Measurements from ENCODE around the gene CDK4.

CDK4 gene

GRCh38 chr12:57708296-57708695 is 43.8 kb downstream of the CDK4 start:
- H3F3A ChIP-seq (ENCODE audit: insufficient read depth, low read length) = no peaks in the 10 kb centered on the region
- no peak overlapping the region for H2AFZ ChIP-seq (ENCODE audit: low read length)
- H4K20me1 ChIP-seq (ENCODE audit: insufficient read depth, low read length) = no peaks in the 10 kb centered on the region
- no peaks in the 10 kb centered on the region; the same call in 1 of the 2 replicates for H3K36me3 ChIP-seq (replicated peaks; ENCODE audit: insufficient read depth, low read length)
- no peaks in the 10 kb centered on the region for H3K4me1 ChIP-seq (ENCODE audit: low read length)
- H3K79me2 ChIP-seq (ENCODE audit: low read length) = no peaks in the 10 kb centered on the region
- H3K27me3 ChIP-seq (replicated peaks; ENCODE audit: insufficient read depth, low read length) = no peaks in the 10 kb centered on the region
- TF ChIP-seq EZH2phosphoT487 (IDR thresholded peaks at IDR 0.05; ENCODE audit: low read length) = no peak
- TF ChIP-seq EZH2 (optimal IDR thresholded peaks at IDR 0.05; ENCODE audit: low read depth, low read length) = no peak
- TF ChIP-seq CTCF (IDR thresholded peaks at IDR 0.05; ENCODE audit: low read length) = no peak
- DNase-seq = no peak
- H3K9ac ChIP-seq (ENCODE audit: low read length) = no peak overlapping the region
- H3K9me2 ChIP-seq (replicated peaks; ENCODE audit: insufficient read depth, low read length) = no peaks in the 10 kb centered on the region
- no peaks in the 10 kb centered on the region for H3K9me3 ChIP-seq (replicated peaks; ENCODE audit: insufficient read depth, low read length)
- no peak overlapping the region for H3K27ac ChIP-seq (ENCODE audit: low read length)
- no peak overlapping the region for H3K4me2 ChIP-seq (ENCODE audit: low read depth, low read length)
- H3K4me3 ChIP-seq (ENCODE audit: low read length) = no peak overlapping the region

- Histone ChIP-seq H3K27ac (ENCODE audit: low read length) (no peak overlapping the region), H3K4me1 (ENCODE audit: low read length) (no peaks in the 10 kb centered on the region), H4K20me1 (ENCODE audit: insufficient read depth, low read length) (no peaks in the 10 kb centered on the region), H3K27me3 (replicated peaks; ENCODE audit: insufficient read depth, low read length) (no peaks in the 10 kb centered on the region), H3K4me2 (ENCODE audit: low read depth, low read length) (no peak overlapping the region), H3K36me3 (replicated peaks; ENCODE audit: insufficient read depth, low read length) (no peaks in the 10 kb centered on the region; the same call in 1 of the 2 replicates), H2AFZ (ENCODE audit: low read length) (no peak overlapping the region), H3F3A (ENCODE audit: insufficient read depth, low read length) (no peaks in the 10 kb centered on the region), H3K79me2 (ENCODE audit: low read length) (no peaks in the 10 kb centered on the region), H3K9me3 (replicated peaks; ENCODE audit: insufficient read depth, low read length) (no peaks in the 10 kb centered on the region), H3K9me2 (replicated peaks; ENCODE audit: insufficient read depth, low read length) (no peaks in the 10 kb centered on the region), H3K4me3 (ENCODE audit: low read length) (no peak overlapping the region), H3K9ac (ENCODE audit: low read length) (no peak overlapping the region)
- TF ChIP-seq EZH2 (optimal IDR thresholded peaks at IDR 0.05; ENCODE audit: low read depth, low read length) = no peak
- TF ChIP-seq CTCF (IDR thresholded peaks at IDR 0.05; ENCODE audit: low read length) = no peak
- TF ChIP-seq EZH2phosphoT487 (IDR thresholded peaks at IDR 0.05; ENCODE audit: low read length) = no peak
- no peak for DNase-seq
Measured at GRCh38 chr12:57707250-57707649, 44.9 kb downstream of the CDK4 start.

GRCh38 chr12:57700317-57700716 is 51.8 kb downstream of the CDK4 start:
- H3K27me3 ChIP-seq (replicated peaks; ENCODE audit: insufficient read depth, low read length) = no peaks in the 10 kb centered on the region
- peaks cover 8% of the 10 kb centered on the region for H3K36me3 ChIP-seq (replicated peaks; ENCODE audit: insufficient read depth, low read length)
- peaks cover 9% of the 10 kb centered on the region for H3K79me2 ChIP-seq (ENCODE audit: low read length)
- no peak overlapping the region for H3K27ac ChIP-seq (ENCODE audit: low read length)
- H3K4me3 ChIP-seq (ENCODE audit: low read length) = no peak overlapping the region
- DNase-seq = no peak
- no peak overlapping the region for H3K4me2 ChIP-seq (ENCODE audit: low read depth, low read length)
- TF ChIP-seq EZH2phosphoT487 (IDR thresholded peaks at IDR 0.05; ENCODE audit: low read length) = no peak
- TF ChIP-seq EZH2 (optimal IDR thresholded peaks at IDR 0.05; ENCODE audit: low read depth, low read length) = no peak
- TF ChIP-seq CTCF (IDR thresholded peaks at IDR 0.05; ENCODE audit: low read length) = no peak
- H3K9me2 ChIP-seq (replicated peaks; ENCODE audit: insufficient read depth, low read length) = no peaks in the 10 kb centered on the region
- H2AFZ ChIP-seq (ENCODE audit: low read length) = no peak overlapping the region
- H3K9me3 ChIP-seq (replicated peaks; ENCODE audit: insufficient read depth, low read length) = no peaks in the 10 kb centered on the region
- peaks cover under 1% of the 10 kb centered on the region; the same call in 1 of the 2 replicates for H3K4me1 ChIP-seq (ENCODE audit: low read length)
- H4K20me1 ChIP-seq (ENCODE audit: insufficient read depth, low read length) = no peaks in the 10 kb centered on the region
- no peak overlapping the region for H3K9ac ChIP-seq (ENCODE audit: low read length)
- no peaks in the 10 kb centered on the region for H3F3A ChIP-seq (ENCODE audit: insufficient read depth, low read length)
